HEK293T (cell line): Measurements from ENCODE around the gene DCX.

ENCODE experiments used
- CTCF ChIA-PET: fragments of 350-600 bp; formaldehyde crosslinking; extraction: SDS; loops from one replicate; lab custom pipeline; 2021; ENCODE audit warnings: antibody characterized with exemption, inconsistent platforms; lab: Yijun Ruan, JAX
- POLR2A ChIA-PET: fragments of 350-600 bp; formaldehyde crosslinking; extraction: SDS; loops from one replicate; lab custom pipeline; 2020; ENCODE audit warnings: antibody characterized with exemption, inconsistent platforms; lab: Yijun Ruan, JAX
- DNase-seq: peaks from one replicate; pipeline ENCODE4 v3.0.0; 2012; ENCODE audit warnings: mixed read lengths; ENCODE audit errors: extremely low spot score
- ARNT ChIP-seq: fragments of 450-650 bp; IDR thresholded peaks from 2 replicates; pipeline ENCODE4 v1.6.1; 2017; ENCODE audit warnings: mild to moderate bottlenecking
- BHLHE40 ChIP-seq: fragments of 450-650 bp; IDR thresholded peaks from 2 replicates; pipeline ENCODE4 v1.6.1; 2016; ENCODE audit warnings: mild to moderate bottlenecking, moderate library complexity, borderline replicate concordance
- CTBP1 ChIP-seq: fragments of 450-650 bp; IDR thresholded peaks from 2 replicates; pipeline ENCODE4 v1.6.1; 2016; ENCODE audit warnings: borderline replicate concordance
- ELF4 ChIP-seq: fragments of 450-650 bp; IDR thresholded peaks from 2 replicates; pipeline ENCODE4 v1.6.1; 2017; ENCODE audit warnings: antibody characterized with exemption
- FOXA1 ChIP-seq: fragments of 450-650 bp; IDR thresholded peaks from 2 replicates; pipeline ENCODE4 v1.6.1; 2016; ENCODE audit warnings: mild to moderate bottlenecking
- FOXK2 ChIP-seq: fragments of 450-650 bp; IDR thresholded peaks from 2 replicates; pipeline ENCODE4 v1.6.1; 2016; ENCODE audit warnings: mild to moderate bottlenecking
- FOXM1 ChIP-seq: fragments of 450-650 bp; IDR thresholded peaks from 2 replicates; pipeline ENCODE4 v1.6.1; 2017; ENCODE audit warnings: mild to moderate bottlenecking, borderline replicate concordance
- HDGF ChIP-seq: fragments of 450-650 bp; IDR thresholded peaks from 2 replicates; pipeline ENCODE4 v1.6.1; 2017; ENCODE audit warnings: antibody characterized with exemption, borderline replicate concordance
- L3MBTL2 ChIP-seq: fragments of 450-650 bp; conservative IDR thresholded peaks from 2 replicates; pipeline ENCODE4 v1.6.1; 2016; ENCODE audit warnings: mild to moderate bottlenecking
- LEF1 ChIP-seq: fragments of 450-650 bp; IDR thresholded peaks from 2 replicates; pipeline ENCODE4 v1.6.1; 2017; ENCODE audit warnings: mild to moderate bottlenecking, borderline replicate concordance
- NFRKB ChIP-seq: fragments of 450-650 bp; IDR thresholded peaks from 2 replicates; pipeline ENCODE4 v1.6.1; 2016; ENCODE audit warnings: mild to moderate bottlenecking, moderate library complexity
- PKNOX1 ChIP-seq: fragments of 450-650 bp; IDR thresholded peaks from 2 replicates; pipeline ENCODE4 v1.6.1; 2016
- SP1 ChIP-seq: fragments of 450-650 bp; IDR thresholded peaks from 2 replicates; pipeline ENCODE4 v1.6.1; 2017
- SUZ12 ChIP-seq: fragments of 450-650 bp; IDR thresholded peaks from 2 replicates; pipeline ENCODE4 v1.6.1; 2016; ENCODE audit warnings: mild to moderate bottlenecking
- TARDBP ChIP-seq: fragments of 450-650 bp; IDR thresholded peaks from 2 replicates; pipeline ENCODE4 v1.6.1; 2016
- ZNF384 ChIP-seq: fragments of 450-650 bp; IDR thresholded peaks from 2 replicates; pipeline ENCODE4 v1.6.1; 2016

The DCX gene

GRCh38 chrX:111337067-111337637, 74.8 kb downstream of the DCX start:
- ChIA-PET POLR2A (no interaction called here), CTCF (no interaction called here)
- no peak for TF ChIP-seq FOXK2
- no peak for TF ChIP-seq PKNOX1
- TF ChIP-seq SUZ12: no peak
- DNase-seq: no peak

DNA sequence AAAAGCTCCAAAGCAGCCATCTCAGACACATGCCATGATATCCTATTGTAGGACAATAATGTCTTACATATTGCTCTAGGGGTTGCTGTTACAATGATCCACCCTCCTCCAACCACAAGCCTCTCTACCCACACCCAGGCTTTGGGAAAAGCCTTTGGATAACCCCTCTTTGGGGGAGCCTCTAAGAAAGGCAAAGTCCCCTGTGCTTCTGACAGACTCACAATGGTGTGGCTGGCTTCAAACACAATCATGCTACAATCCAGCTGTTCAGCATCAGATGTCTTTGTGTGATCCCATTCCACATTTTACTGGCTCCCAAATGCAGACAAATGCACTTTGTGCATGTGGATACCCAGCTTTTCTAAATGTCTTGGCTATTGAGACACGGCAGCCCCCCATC, 75.9 kb downstream of the DCX start:
- no peak for DNase-seq
- no peak for TF ChIP-seq HDGF
- no peak for TF ChIP-seq ZNF384
- TF ChIP-seq FOXM1: no peak
- TF ChIP-seq BHLHE40: no peak
- no peak for TF ChIP-seq CTBP1
- TF ChIP-seq SP1: no peak
- TF ChIP-seq FOXK2: no peak
- no peak for TF ChIP-seq PKNOX1
- TF ChIP-seq L3MBTL2: no peak
- TF ChIP-seq NFRKB: no peak
- no peak for TF ChIP-seq TARDBP
- TF ChIP-seq ELF4: no peak
- TF ChIP-seq SUZ12: no peak
- no peak for TF ChIP-seq ARNT
- TF ChIP-seq LEF1: no peak
- ChIA-PET POLR2A (no interaction called here), CTCF (no interaction called here)

- POLR2A ChIA-PET: no interaction called here
- DNase-seq: no peak
- CTCF ChIA-PET: no interaction called here
- TF ChIP-seq HDGF (no peak), SP1 (no peak), FOXK2 (no peak), TARDBP (no peak), PKNOX1 (no peak), ELF4 (no peak), ARNT (no peak), SUZ12 (no peak), ZNF384 (no peak), LEF1 (no peak), NFRKB (no peak), FOXM1 (no peak), CTBP1 (no peak), FOXA1 (no peak)
Observed at GRCh38 chrX:111329370-111329769, 82.6 kb downstream of the DCX start.

DNA sequence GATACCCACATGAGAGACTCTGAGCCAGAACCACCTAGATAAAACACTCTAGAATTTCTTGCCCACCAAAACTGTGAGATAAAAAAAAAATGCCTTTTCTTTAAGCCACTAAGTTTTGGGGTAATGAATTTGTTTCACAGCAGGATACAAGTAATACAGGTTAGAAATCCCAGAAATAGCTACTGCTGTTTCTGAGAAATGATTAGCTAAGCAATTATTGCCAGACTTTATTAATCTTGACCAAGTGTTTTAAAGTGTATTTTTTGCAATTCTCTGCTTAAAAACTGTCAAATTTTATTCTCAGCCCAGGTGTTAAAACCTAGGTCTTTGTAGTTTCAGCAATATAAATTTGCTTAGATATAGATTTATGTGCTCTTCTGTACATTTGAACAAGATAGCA, 83.1 kb downstream of the DCX start:
- ChIA-PET CTCF (no interaction called here), POLR2A (no interaction called here)
- DNase-seq: no peak
- TF ChIP-seq LEF1 (no peak), PKNOX1 (no peak), CTBP1 (no peak)

- CTCF ChIA-PET: no interaction called here
- TF ChIP-seq ELF4 (no peak), PKNOX1 (no peak), ZNF384 (no peak), FOXA1 (no peak), L3MBTL2 (no peak)
- DNase-seq: no peak
- POLR2A ChIA-PET: no interaction called here
Observed at GRCh38 chrX:111322231-111322855, 89.6 kb downstream of the DCX start.

- POLR2A ChIA-PET: no interaction called here
- TF ChIP-seq SUZ12: no peak
- no peak for TF ChIP-seq FOXM1
- TF ChIP-seq ZNF384: no peak
- no peak for TF ChIP-seq HDGF
- TF ChIP-seq CTBP1: no peak
- CTCF ChIA-PET: no interaction called here
- DNase-seq: no peak
Observed at GRCh38 chrX:111319451-111319850, 92.5 kb downstream of the DCX start.
